BLaER1 treated with 17β-estradiol and CSF1 and Interleukin-3, amounts not matched to agents 10 nM and 100 nM (cell line): ENCODE data around the gene RSPO3.

Source experiments
- H3K27ac ChIP-seq, 11 experiments: shearing (Covaris generic); formaldehyde crosslinking; 2 replicates each; pipeline ENCODE4 v1.8.1; 2022
- H3K27me3 ChIP-seq, 11 experiments: shearing (Covaris generic); formaldehyde crosslinking; 2 replicates each; pipeline ENCODE4 v1.8.1; 2022
- H3K36me3 ChIP-seq, 11 experiments: shearing (Covaris generic); formaldehyde crosslinking; 2 replicates each; pipeline ENCODE4 v1.8.1; 2022
- H3K4me1 ChIP-seq, 10 experiments: shearing (Covaris generic); formaldehyde crosslinking; 2 replicates each; pipeline ENCODE4 v1.8.1; 2022
- H3K4me2 ChIP-seq, 11 experiments: shearing (Covaris generic); formaldehyde crosslinking; 2 replicates each; pipeline ENCODE4 v1.8.1; 2022
- H3K4me3 ChIP-seq, 10 experiments: shearing (Covaris generic); formaldehyde crosslinking; 2 replicates each; pipeline ENCODE4 v1.8.1; 2022
- H3K9ac ChIP-seq, 11 experiments: shearing (Covaris generic); formaldehyde crosslinking; 2 replicates each; pipeline ENCODE4 v1.8.1; 2022
- H3K9me3 ChIP-seq, 11 experiments: shearing (Covaris generic); formaldehyde crosslinking; replicated peaks in 1 of 11; 2 replicates each; pipeline ENCODE4 v1.8.1; 2022
- H4K20me1 ChIP-seq, 11 experiments: shearing (Covaris generic); formaldehyde crosslinking; 2 replicates each; pipeline ENCODE4 v1.8.1; 2022
- Cebpa-rat ChIP-seq, 11 experiments: shearing (Covaris generic); IDR thresholded peaks; 2 replicates each; pipeline ENCODE4 v1.8.1; 2022

RSPO3 gene

GRCh38 chr6:127120023-127120786, 1.7 kb downstream of the RSPO3 start:
- Histone ChIP-seq H3K4me2 (peak overlapping the region; percentile 82 to 99 (median 95)), H3K27ac (no peak overlapping the region), H3K9me3 (no peaks in the 10 kb centered on the region), H3K36me3 (no peaks in the 10 kb centered on the region), H3K27me3 (peaks cover 56 to 65% (median 62%) of the 10 kb centered on the region in 11 experiments), H3K9ac (no peak overlapping the region; a peak in 1 of 22 replicates), H3K4me1 (peaks cover 14 to 25% (median 16%) of the 10 kb centered on the region in 10 experiments), H3K4me3 (peak overlapping the region; percentile 55 to 77 (median 67); a peak in 19 of 20 replicates), H4K20me1 (peaks cover 0 to 28% (median 22%) of the 10 kb centered on the region in 11 experiments; a peak in 13 of 22 replicates)
- no peak for TF ChIP-seq Cebpa-rat (IDR thresholded peaks at IDR 0.05)

GRCh38 chr6:127120787-127121636, 2.5 kb downstream of the RSPO3 start:
- Histone ChIP-seq H3K27ac (no peak overlapping the region), H3K4me2 (peak overlapping the region in 2 of 11 experiments; percentile 91 to 97; a peak in 3 of 22 replicates), H3K4me3 (no peak overlapping the region), H3K4me1 (peaks cover 14 to 25% (median 16%) of the 10 kb centered on the region in 10 experiments), H3K9ac (no peak overlapping the region), H3K36me3 (no peaks in the 10 kb centered on the region), H3K9me3 (no peaks in the 10 kb centered on the region), H4K20me1 (peaks cover 0 to 28% (median 22%) of the 10 kb centered on the region in 11 experiments; a peak in 13 of 22 replicates), H3K27me3 (peaks cover 53 to 57% (median 54%) of the 10 kb centered on the region in 11 experiments)
- no peak for TF ChIP-seq Cebpa-rat (IDR thresholded peaks at IDR 0.05)

GRCh38 chr6:127121637-127121960, 3.1 kb downstream of the RSPO3 start:
- no peak overlapping the region for H3K27ac ChIP-seq

DNA sequence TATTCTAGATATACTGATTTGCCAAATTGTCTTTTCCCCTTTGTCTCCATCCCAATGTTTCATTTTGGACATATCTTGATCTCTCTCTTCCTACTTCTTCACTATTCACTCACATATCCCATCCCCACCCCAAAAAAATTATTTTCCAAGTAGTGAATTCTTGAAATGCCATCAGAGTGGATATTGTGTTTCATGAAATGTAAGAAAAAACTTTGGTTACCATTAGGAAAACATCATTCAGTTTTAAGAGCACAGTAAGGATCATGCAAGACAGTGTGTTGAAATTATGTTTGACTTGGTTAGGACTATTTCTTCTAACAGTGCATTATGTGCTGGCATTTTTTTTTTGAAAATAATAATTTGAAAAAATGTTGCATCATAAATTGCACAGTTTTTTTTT, 5.7 kb downstream of the RSPO3 start:
- Histone ChIP-seq H3K27ac (no peak overlapping the region), H3K4me3 (no peak overlapping the region), H3K4me1 (peaks cover 13 to 16% (median 14%) of the 10 kb centered on the region in 10 experiments), H3K27me3 (peaks cover 22 to 25% (median 24%) of the 10 kb centered on the region in 11 experiments), H3K4me2 (no peak overlapping the region), H4K20me1 (peaks cover 0 to 22% (median 20%) of the 10 kb centered on the region in 11 experiments; a peak in 13 of 22 replicates), H3K9ac (no peak overlapping the region), H3K36me3 (no peaks in the 10 kb centered on the region), H3K9me3 (no peaks in the 10 kb centered on the region)
- no peak for TF ChIP-seq Cebpa-rat (IDR thresholded peaks at IDR 0.05)

More at GRCh38 chr6:127121637-127121960, 3.1 kb downstream of the RSPO3 start:
- Histone ChIP-seq H3K36me3 (no peaks in the 10 kb centered on the region), H3K4me3 (no peak overlapping the region), H3K27me3 (peaks cover 47 to 51% (median 49%) of the 10 kb centered on the region in 11 experiments), H3K9me3 (no peaks in the 10 kb centered on the region), H3K4me2 (no peak overlapping the region), H4K20me1 (peaks cover 0 to 28% (median 22%) of the 10 kb centered on the region in 11 experiments; a peak in 13 of 22 replicates), H3K4me1 (peaks cover 14 to 25% (median 16%) of the 10 kb centered on the region in 10 experiments), H3K9ac (no peak overlapping the region)
- no peak for TF ChIP-seq Cebpa-rat (IDR thresholded peaks at IDR 0.05)

GRCh38 chr6:127124680-127125079, 6.2 kb downstream of the RSPO3 start:
- no peak overlapping the region for H3K9ac ChIP-seq
- peaks cover 8 to 11% (median 9%) of the 10 kb centered on the region in 10 experiments for H3K4me1 ChIP-seq
- no peaks in the 10 kb centered on the region for H3K9me3 ChIP-seq
- H4K20me1 ChIP-seq = peaks cover 0 to 17% (median 15%) of the 10 kb centered on the region in 11 experiments; a peak in 13 of 22 replicates
- no peak overlapping the region for H3K27ac ChIP-seq
- H3K36me3 ChIP-seq = no peaks in the 10 kb centered on the region
- no peak for TF ChIP-seq Cebpa-rat (IDR thresholded peaks at IDR 0.05)
- H3K4me2 ChIP-seq = no peak overlapping the region
- H3K27me3 ChIP-seq = peaks cover 17 to 20% (median 19%) of the 10 kb centered on the region in 11 experiments
- no peak overlapping the region for H3K4me3 ChIP-seq

DNA sequence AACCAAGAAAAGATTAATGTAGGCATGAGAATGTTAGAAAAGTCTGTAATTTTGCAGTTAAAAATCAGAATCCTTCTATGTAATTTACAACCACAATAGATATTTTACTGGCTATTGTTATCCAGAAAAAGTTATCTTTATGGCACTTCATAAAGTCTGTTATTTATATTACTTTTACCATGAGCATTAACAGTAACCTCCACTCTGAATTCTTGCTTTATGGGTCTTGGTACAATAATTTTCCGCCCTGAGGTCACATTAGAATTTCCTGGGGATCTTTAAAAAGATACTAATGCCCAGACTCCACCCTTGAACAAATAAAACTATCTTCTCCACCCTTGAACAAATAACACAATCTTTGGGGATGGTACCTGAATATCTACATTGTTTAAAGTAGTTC, 9.6 kb downstream of the RSPO3 start:
- Histone ChIP-seq H4K20me1 (no peaks in the 10 kb centered on the region), H3K4me1 (no peaks in the 10 kb centered on the region), H3K36me3 (no peaks in the 10 kb centered on the region), H3K9me3 (no peaks in the 10 kb centered on the region), H3K27ac (no peak overlapping the region), H3K4me2 (no peak overlapping the region), H3K9ac (no peak overlapping the region), H3K4me3 (no peak overlapping the region), H3K27me3 (no peaks in the 10 kb centered on the region)
- TF ChIP-seq Cebpa-rat (IDR thresholded peaks at IDR 0.05) = no peak

DNA sequence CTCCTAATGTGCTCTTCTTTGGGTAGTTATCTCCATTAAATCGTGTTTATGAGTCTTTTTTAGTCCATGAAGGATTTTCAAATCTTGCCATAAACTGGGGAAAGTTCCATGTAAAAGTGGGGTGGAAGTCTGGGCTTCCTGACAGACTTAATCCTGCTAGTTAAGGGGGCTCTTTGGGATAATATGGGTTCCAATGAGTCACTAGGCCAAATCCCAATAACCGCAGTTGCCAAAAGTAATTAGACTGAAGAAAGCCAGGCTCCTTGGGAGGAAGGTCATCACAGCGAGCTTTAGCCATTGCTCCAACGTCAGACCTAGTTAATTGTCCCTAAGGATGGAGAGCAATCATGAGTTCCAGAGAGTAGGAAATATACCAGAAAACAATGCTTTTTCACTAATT, 10.8 kb downstream of the RSPO3 start:
- H3K27me3 ChIP-seq = no peaks in the 10 kb centered on the region
- H3K9me3 ChIP-seq = no peaks in the 10 kb centered on the region
- H4K20me1 ChIP-seq = no peaks in the 10 kb centered on the region
- H3K36me3 ChIP-seq = no peaks in the 10 kb centered on the region
- no peak overlapping the region for H3K9ac ChIP-seq
- H3K4me2 ChIP-seq = no peak overlapping the region
- H3K4me1 ChIP-seq = no peaks in the 10 kb centered on the region
- no peak overlapping the region for H3K4me3 ChIP-seq
- H3K27ac ChIP-seq = no peak overlapping the region
- no peak for TF ChIP-seq Cebpa-rat (IDR thresholded peaks at IDR 0.05)

- Histone ChIP-seq H3K27ac (no peak overlapping the region), H3K4me2 (no peak overlapping the region), H3K9me3 (no peaks in the 10 kb centered on the region), H3K4me1 (no peaks in the 10 kb centered on the region), H4K20me1 (no peaks in the 10 kb centered on the region), H3K9ac (no peak overlapping the region), H3K27me3 (no peaks in the 10 kb centered on the region), H3K4me3 (no peak overlapping the region), H3K36me3 (no peaks in the 10 kb centered on the region)
- no peak for TF ChIP-seq Cebpa-rat (IDR thresholded peaks at IDR 0.05)
Observed at GRCh38 chr6:127131275-127131674, 12.8 kb downstream of the RSPO3 start.

- TF ChIP-seq Cebpa-rat (IDR thresholded peaks at IDR 0.05) = no peak
- Histone ChIP-seq H4K20me1 (no peaks in the 10 kb centered on the region), H3K27ac (no peak overlapping the region), H3K9me3 (no peaks in the 10 kb centered on the region), H3K36me3 (no peaks in the 10 kb centered on the region), H3K9ac (no peak overlapping the region), H3K27me3 (no peaks in the 10 kb centered on the region), H3K4me2 (no peak overlapping the region), H3K4me3 (no peak overlapping the region), H3K4me1 (no peaks in the 10 kb centered on the region)
Observed at GRCh38 chr6:127131772-127132376, 13.4 kb downstream of the RSPO3 start.
